AG04449 (cell line): ENCODE data around the gene GSTCD.
A peak's percentile ranks its signal among the peaks of the same experiment; 100 is the strongest.

ENCODE experiments used
- CTCF ChIA-PET: fragments of 350-600 bp; formaldehyde crosslinking; extraction: SDS; loops from one replicate; lab custom pipeline; 2021; ENCODE audit warnings: antibody characterized with exemption; lab: Yijun Ruan, JAX
- POLR2A ChIA-PET: fragments of 400-600, 350-600 bp; formaldehyde crosslinking; extraction: SDS; loops from one replicate; lab custom pipeline; 2020; ENCODE audit warnings: antibody characterized with exemption, inconsistent platforms; lab: Yijun Ruan, JAX
- DNase-seq: peaks from one replicate; pipeline ENCODE4 v3.0.0-alpha.2; 2010; ENCODE audit warnings: low read depth, low spot score
- H3K4me3 ChIP-seq: 2 replicates; pipeline ENCODE4 v1.5.1; 2011; ENCODE audit warnings: low read depth, mild to moderate bottlenecking, control low read depth, low read length
- CTCF ChIP-seq: IDR thresholded peaks from one replicate; pipeline ENCODE4 v1.5.1; 2011; ENCODE audit warnings: mild to moderate bottlenecking, moderate library complexity, low read length, control low read depth, inconsistent platforms; ENCODE audit not compliant: insufficient read depth; ENCODE audit errors: missing control alignments

GSTCD gene

GRCh38 chr4:105808030-105808749, 99.6 kb downstream of the GSTCD start:
- no peak for TF ChIP-seq CTCF
- POLR2A ChIA-PET: no interaction called here
- no peak overlapping the region for H3K4me3 ChIP-seq
- CTCF ChIA-PET: no interaction called here
- no peak for DNase-seq

- H3K4me3 ChIP-seq: no peak overlapping the region
- TF ChIP-seq CTCF: no peak
- ChIA-PET CTCF (no interaction called here), POLR2A (no interaction called here)
- DNase-seq: peak; percentile 12
These were observed 100.1 kb downstream of the GSTCD start for GRCh38 chr4:105808750-105809041.

- DNase-seq: no peak
- no peak for TF ChIP-seq CTCF
- H3K4me3 ChIP-seq: no peak overlapping the region
- ChIA-PET POLR2A (no interaction called here), CTCF (interaction anchor here (1.1 kb wide), 1 partner anchor 12 kb away, joined by 3 read pairs; no protein-coding TSS in a partner anchor)
These were observed 107.1 kb downstream of the GSTCD start for GRCh38 chr4:105815701-105816100.

GRCh38 chr4:105822061-105822460, 113.5 kb downstream of the GSTCD start:
- no peak for DNase-seq
- POLR2A ChIA-PET: no interaction called here
- no peak overlapping the region for H3K4me3 ChIP-seq

GRCh38 chr4:105828074-105828473, 119.5 kb downstream of the GSTCD start:
- ChIA-PET CTCF (no interaction called here), POLR2A (no interaction called here)
- DNase-seq: no peak
- TF ChIP-seq CTCF: no peak
- H3K4me3 ChIP-seq: no peak overlapping the region

More at GRCh38 chr4:105822061-105822460, 113.5 kb downstream of the GSTCD start:
- CTCF ChIA-PET: no interaction called here
- TF ChIP-seq CTCF: no peak

GRCh38 chr4:105831189-105831588, 122.6 kb downstream of the GSTCD start:
- H3K4me3 ChIP-seq: no peak overlapping the region
- ChIA-PET CTCF (no interaction called here), POLR2A (no interaction called here)
- DNase-seq: no peak
- no peak for TF ChIP-seq CTCF
